Measurements from ENCODE around the gene RAET1E. TPM values are rescaled to one million over a fixed set of nuclear protein-coding genes. Genes with fewer than 3 reads are reported as not detected.

The RAET1E gene
- total RNA-seq, 1 donor from 2014 or later: 4.1 TPM

DNA sequence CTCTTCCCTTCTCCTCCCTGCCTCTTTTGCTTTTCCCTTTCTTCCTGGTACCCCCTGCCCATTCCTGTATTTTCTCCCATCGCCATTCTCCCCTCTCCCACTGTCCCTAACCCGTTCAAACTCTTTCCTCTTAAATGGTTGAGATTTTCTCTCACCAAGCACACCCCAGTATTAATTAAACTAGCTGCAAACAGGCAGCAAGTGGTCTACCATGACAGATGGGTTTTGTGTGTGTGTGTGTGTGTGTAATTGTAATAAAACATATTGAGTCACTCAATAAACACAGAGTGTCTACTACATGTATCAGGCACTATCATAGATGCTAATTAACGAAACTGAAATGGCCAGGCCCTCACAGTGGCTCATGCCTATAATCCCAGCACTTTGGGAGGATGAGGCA lies 6.7 kb downstream of the RAET1E start:
- DNase-seq (ENCODE audit: low read depth): no peak

- peak; percentile 77 for DNase-seq (ENCODE audit: low read depth)
Observed at GRCh38 chr6:149890629-149891045, 7.3 kb downstream of the RAET1E start.

GRCh38 chr6:149889326-149889725 lies 8.6 kb downstream of the RAET1E start:
- DNase-seq (ENCODE audit: low read depth): no peak

DNA sequence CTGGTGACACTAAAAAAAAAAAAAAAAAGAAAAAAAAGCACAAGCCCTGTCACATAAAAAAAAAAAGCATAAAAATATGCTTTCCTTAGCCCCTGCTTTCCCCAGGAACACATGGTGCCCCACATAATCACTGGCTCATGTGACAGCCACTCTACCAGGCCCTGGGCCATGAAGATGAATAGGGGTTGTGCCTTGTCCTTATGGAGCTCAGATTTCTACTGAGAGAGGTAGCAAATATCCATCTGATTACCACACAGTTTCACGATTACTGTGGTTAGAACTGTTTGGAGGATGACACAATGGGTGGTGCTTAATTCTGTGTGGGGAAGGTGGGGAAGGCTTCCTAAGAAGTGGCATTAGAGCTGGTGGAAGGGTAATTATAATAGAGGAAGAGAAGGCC lies 9.3 kb downstream of the RAET1E start:
- peak; percentile 82 for DNase-seq (ENCODE audit: low read depth)

GRCh38 chr6:149888093-149888492 lies 9.8 kb downstream of the RAET1E start:
- DNase-seq (ENCODE audit: low read depth): no peak

GRCh38 chr6:149887343-149887742 lies 10.6 kb downstream of the RAET1E start:
- DNase-seq (ENCODE audit: low read depth): no peak

DNA sequence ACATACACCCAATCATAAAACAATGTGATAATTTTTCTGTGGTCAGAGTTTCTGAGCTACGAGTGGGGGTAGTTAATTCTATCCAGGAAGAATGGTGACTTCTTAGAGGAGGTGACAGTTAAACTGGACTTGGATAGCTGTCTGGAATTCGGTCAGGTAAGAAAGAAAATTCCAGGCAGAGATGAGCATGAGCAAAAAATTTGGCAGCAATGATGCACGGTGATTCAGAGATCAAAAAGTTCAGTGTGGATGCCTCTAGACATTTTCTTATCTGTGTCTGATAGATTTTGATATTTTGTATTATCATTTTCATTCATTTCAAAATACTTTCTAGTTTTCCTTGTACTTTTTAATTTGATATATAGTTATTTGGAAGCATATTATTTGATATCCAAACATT lies 12.0 kb downstream of the RAET1E start:
- DNase-seq (ENCODE audit: low read depth): no peak

DNA sequence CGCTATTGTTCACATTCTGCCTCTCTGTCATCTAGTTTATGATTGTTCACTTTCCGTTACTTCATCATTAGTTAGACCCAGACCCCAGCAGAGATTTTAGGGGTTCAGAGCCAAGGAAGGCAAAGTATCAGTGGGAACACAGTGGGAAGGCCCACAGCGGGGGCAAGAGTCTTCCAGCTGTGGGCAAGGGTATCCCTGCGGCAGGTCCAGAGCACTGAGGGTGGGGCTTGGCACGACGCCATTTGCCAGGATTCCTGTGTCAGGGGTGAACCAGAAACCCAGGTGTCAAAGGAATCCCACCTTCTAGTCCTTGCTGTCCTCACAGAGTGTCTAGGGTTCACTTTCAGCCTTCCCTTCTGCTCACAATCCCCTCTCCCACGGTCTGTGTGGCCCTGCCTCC lies 13.3 kb downstream of the RAET1E start:
- DNase-seq (ENCODE audit: low read depth): no peak

DNA sequence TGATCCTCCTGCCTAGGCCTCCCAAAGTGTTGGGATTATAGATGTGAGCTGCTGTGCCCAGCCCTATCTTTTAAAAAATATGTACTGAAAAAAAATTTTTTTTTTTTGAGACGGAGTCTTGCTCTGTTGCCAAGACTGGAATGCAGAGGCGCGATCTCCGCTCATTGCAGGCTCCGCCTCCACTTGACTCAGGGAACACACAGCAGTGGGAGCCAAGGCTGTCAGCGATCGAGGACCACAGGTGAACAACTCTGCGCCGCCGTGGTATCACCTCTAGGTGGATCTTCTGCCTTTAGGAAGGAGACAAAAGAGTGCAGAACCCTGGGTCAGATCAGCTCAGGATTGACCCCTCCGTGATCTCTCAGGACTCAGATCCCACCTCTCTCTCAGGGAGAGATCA lies 13.7 kb downstream of the RAET1E start:
- no peak for DNase-seq (ENCODE audit: low read depth)

DNA sequence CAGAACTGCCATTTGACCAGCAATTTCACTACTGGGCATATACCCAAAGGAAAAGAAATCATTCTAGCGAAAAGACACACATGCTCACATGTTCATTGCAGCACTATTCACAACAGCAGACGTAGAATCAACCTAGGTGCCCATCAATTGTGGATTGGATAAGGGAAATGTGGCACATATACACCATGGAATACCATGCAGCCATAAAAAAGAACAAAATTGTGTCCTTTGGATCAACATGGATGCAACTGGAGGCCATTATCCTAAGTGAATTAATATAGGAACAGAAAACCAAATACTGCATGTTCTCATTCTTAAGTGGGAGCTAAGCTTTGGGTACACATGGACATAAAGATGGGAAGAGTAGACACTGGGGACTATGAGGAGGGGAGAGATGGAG lies 16.1 kb downstream of the RAET1E start:
- DNase-seq (ENCODE audit: low read depth): no peak

DNA sequence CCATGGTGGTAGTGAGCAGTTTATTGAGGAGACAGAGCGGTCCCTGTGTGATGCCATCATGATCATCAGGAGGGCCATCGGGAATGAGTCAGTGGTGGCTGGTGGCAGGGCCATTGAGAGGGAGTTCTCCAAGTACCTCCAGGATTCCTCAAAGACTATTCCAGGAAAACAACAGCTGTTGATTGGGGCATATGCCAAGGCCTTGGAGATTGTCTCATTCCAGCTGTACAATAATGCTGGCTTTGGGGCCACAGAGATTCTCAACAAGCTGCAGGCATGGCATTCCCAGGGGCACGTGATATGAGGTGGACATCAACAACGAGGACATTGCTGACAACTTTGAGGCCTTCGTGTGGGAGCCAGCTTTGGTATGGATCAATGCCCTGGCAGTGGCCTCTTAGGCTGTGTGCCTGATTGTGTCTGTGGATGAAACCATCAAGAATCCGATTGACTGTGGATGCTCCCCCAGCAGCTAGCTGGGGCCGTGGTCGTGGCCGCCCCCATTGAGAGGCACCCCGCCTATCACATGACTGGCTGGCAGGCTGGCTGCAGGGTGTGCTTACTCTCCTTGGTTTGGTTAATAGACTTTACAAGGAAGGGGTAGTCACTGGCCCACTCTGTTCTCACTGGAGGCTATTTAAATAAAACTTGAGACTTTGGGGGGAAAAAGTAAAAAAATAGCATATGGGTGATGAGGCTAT lies 16.7 kb downstream of the RAET1E start:
- peak; percentile 82 for DNase-seq (ENCODE audit: low read depth)

DNA sequence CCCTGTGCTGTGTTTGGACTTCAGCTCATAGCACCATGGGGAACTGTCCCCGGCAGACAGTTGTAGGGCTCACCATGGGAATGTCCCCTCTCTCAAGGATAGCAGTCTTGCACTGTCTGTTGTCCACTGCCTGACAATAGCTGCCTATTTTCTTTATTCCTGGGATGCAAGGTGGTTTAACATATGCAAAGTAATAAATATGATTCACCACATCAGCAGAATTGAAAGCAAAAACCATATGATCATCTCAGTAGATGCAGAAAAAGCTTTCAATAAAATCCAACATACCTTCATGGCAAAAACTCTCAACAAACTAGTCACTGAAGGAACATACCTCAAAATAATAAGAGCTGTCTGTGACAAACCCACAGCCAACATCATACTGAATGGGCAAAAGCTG lies 20.3 kb downstream of the RAET1E start:
- DNase-seq (ENCODE audit: low read depth): no peak

DNA sequence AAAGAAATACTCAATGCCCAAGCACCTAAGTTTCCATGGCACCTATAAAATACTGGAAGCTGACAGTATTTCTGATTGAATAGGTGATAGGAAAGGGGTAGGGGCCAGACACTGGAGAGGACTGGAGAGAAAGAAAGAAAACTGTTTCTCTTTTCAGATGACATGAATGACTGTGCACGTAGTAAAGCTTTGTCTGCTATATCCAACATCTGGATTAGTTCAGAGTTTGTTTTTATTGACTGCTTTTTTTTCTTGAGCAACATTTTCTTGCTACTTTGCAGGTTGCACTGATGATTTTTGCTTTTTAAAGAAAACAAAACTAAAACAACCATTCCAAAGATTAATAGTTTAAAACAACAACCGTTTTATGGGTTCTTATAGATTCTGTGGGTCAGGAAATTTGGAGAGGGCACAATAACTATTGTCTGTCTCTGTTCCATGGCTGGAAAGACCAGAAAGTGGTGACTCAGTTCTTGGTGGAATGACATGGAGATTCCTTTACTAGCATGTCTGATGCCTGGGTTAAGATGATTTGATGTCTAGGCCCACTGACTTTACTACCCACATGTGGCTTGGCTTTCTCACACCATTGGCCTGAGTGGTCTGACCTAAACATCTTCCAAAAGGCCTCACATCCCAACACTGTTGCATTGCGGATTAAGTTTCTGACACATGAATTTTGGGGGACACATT lies 21.5 kb downstream of the RAET1E start:
- no peak for DNase-seq (ENCODE audit: low read depth)

DNA sequence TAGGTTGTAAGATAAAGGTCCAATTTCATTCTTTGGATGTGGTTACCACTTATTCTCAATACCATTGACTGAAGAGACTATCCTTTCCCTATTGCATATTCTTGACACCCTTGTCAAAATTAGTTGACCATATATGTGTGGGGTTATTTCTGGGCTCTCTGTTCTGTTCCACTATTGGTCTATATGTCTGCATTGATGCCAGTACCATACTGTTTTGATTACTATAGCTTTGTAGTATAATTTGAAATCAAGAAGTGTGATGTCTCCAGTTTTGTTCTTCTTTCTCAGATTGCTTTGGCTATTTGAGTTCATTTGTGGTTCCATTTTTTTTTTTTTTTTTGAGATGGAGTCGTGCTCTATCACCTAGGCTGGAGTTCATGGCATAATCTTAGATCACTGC lies 25.7 kb downstream of the RAET1E start:
- DNase-seq (ENCODE audit: low read depth): no peak

DNA sequence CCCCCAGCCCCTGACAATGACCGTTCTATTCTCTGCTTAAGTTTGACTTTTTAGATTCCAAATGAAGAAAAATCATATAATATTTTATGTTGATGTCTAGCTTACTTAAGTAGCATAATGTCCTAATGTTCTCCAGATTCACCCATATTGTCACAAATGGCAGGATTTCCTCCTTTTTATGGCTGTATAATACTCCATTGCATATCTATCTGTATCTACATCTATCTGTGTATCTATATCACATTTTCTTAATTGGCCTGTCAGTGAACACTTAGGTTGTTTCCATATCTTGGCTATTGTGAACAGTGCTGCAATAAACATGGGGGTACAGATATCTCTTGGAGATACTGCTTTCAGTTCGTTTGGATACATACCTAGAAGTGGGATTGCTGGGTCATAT lies 26.7 kb downstream of the RAET1E start:
- no peak for DNase-seq (ENCODE audit: low read depth)

- DNase-seq (ENCODE audit: low read depth): no peak
Observed at GRCh38 chr6:149869275-149869892, 28.5 kb downstream of the RAET1E start.

GRCh38 chr6:149867876-149868640 lies 29.9 kb downstream of the RAET1E start:
- DNase-seq (ENCODE audit: low read depth): no peak

- peak; percentile 74 for DNase-seq (ENCODE audit: low read depth)
Observed at GRCh38 chr6:149864578-149865535, 33.1 kb downstream of the RAET1E start.

DNA sequence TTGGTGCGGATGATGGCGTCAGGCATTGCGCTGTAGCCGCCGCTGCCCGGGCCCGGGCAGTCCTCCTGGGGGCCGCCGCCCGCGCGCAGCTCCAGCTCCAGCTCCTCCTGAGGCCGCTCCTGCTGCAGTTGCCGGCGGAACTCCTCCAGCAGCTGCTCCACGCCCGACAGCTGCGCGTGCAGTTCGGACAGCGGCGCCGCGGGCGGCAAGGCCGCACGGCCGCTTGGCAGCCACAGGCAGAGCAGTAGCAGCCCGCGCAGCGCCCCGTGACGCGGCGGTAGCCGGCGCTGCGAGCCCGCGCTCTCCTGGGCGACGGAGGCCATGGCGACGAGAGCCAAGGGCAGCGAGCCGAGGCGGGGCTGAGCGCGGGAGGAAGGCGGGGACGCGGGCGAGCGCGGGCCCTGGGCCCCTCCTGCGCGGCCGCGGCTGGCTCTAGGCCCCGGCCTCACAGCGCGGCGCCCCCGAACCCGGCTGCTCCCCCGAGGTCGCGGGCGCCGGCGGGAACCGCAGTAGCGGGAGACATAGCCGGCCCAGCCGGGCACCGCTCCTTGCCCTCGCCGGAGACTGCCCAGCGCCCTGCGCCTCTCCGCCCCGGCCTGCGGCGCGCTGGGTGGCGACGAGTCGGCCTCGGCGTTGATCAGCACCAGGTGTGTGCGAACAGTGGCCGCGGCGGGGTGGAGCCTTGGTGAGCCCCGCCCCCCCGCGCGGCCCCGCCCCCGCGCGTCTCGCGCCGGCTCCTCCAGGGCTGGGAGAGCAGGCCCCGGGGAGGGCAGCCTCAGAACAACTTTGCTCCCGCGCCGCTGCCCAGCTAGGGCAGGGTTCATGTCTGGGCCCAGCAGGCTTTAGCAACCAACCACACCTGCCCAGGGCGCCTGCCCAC lies 34.0 kb downstream of the RAET1E start, which contains the start of gene LRP11:
Gene LRP11 (minus strand): TSS at position 662 of the 880 bp plus-strand sequence. CDS start 339 bp downstream, at position 323.
- peak; percentile 90 for DNase-seq (ENCODE audit: low read depth)
